Smooth muscle cell (in vitro differentiated cells): ENCODE data around the gene KIR3DL3. TPM values are rescaled to one million over a fixed set of nuclear protein-coding genes. Genes with fewer than 3 reads are reported as not detected.
"Not testable (repeated sequence)": the region's sequence is repeated elsewhere in the genome, so short reads cannot be mapped to it uniquely, and the experiment has no call there.

Experiments
- DNase-seq: peaks from one replicate; lab custom pipeline; 2025; ENCODE audit not compliant: unreplicated experiment; lab: John Stamatoyannopoulos, UW
- H2AFZ ChIP-seq: fragments of 200-600 bp; sonication (generic); 2 replicates; pipeline ENCODE4 v1.6.0; 2016; ENCODE audit warnings: antibody characterized with exemption, low read depth, mild to moderate bottlenecking
- H3F3A ChIP-seq: fragments of 200-600 bp; sonication (generic); 2 replicates; pipeline ENCODE4 v1.6.0; 2017; ENCODE audit warnings: antibody characterized with exemption, low read depth
- H3K27ac ChIP-seq: fragments of 200-600 bp; sonication (generic); 2 replicates; pipeline ENCODE4 v1.5.1; 2016; ENCODE audit warnings: low read depth, mild to moderate bottlenecking
- H3K27me3 ChIP-seq: fragments of 200-600 bp; sonication (generic); 2 replicates; pipeline ENCODE4 v1.6.1; 2016; ENCODE audit warnings: low read depth, mild to moderate bottlenecking
- H3K36me3 ChIP-seq: fragments of 200-600 bp; sonication (generic); 2 replicates; pipeline ENCODE4 v1.5.1; 2016; ENCODE audit warnings: low read depth
- H3K4me1 ChIP-seq: fragments of 200-600 bp; sonication (generic); 2 replicates; pipeline ENCODE4 v1.5.1; 2016; ENCODE audit warnings: low read depth
- H3K4me2 ChIP-seq: fragments of 200-600 bp; sonication (generic); 2 replicates; pipeline ENCODE4 v1.6.0; 2016; ENCODE audit warnings: mild to moderate bottlenecking
- H3K4me3 ChIP-seq: fragments of 200-600 bp; sonication (generic); 2 replicates; pipeline ENCODE4 v1.5.1; 2016; ENCODE audit warnings: mild to moderate bottlenecking
- H3K79me2 ChIP-seq: fragments of 200-600 bp; sonication (generic); 2 replicates; pipeline ENCODE4 v1.6.0; 2016; ENCODE audit warnings: low read depth, mild to moderate bottlenecking
- H3K9ac ChIP-seq: fragments of 200-600 bp; sonication (generic); 2 replicates; pipeline ENCODE4 v1.6.0; 2016; ENCODE audit warnings: low read depth
- H3K9me3 ChIP-seq: fragments of 200-600 bp; sonication (generic); replicated peaks from 2 replicates; pipeline ENCODE4 v1.5.1; 2016; ENCODE audit warnings: low read depth
- H4K20me1 ChIP-seq: fragments of 200-600 bp; sonication (generic); 2 replicates; pipeline ENCODE4 v1.6.0; 2016; ENCODE audit warnings: low read depth
- WGBS: methylation state at CpG from one replicate; pipeline ENCODE4 v1.1.7; 2016; ENCODE audit warnings: low lambda C conversion rate; 5-methylcytosine and 5-hydroxymethylcytosine counted together
- polyA plus RNA-seq: library from polyadenylated mRNA; unstranded; fragments of >200 nt; fragmentation: Nextera tagmentation; extraction: Ambion mirVana; gene quantifications from 2 replicates; pipeline ENCODE4 v1.2.1, GENCODE V29; 2016
- total RNA-seq: library from RNA; depleted of rRNA; stranded (reverse); fragments of >200 nt; gene quantifications from 2 replicates; pipeline ENCODE4 v1.2.3, GENCODE V29; 2014
- TF ChIP-seq, protein P1 (sequence below): fragments of 200-600 bp; sonication (generic); IDR thresholded peaks from 2 replicates; pipeline ENCODE4 v1.5.1; 2017; ENCODE audit warnings: borderline replicate concordance, mild to moderate bottlenecking, antibody characterized with exemption; ENCODE audit not compliant: insufficient read depth, poor library complexity, severe bottlenecking

KIR3DL3 gene
- total and polyA plus RNA-seq, 2 experiments from 2014 or later, result not detected

DNA sequence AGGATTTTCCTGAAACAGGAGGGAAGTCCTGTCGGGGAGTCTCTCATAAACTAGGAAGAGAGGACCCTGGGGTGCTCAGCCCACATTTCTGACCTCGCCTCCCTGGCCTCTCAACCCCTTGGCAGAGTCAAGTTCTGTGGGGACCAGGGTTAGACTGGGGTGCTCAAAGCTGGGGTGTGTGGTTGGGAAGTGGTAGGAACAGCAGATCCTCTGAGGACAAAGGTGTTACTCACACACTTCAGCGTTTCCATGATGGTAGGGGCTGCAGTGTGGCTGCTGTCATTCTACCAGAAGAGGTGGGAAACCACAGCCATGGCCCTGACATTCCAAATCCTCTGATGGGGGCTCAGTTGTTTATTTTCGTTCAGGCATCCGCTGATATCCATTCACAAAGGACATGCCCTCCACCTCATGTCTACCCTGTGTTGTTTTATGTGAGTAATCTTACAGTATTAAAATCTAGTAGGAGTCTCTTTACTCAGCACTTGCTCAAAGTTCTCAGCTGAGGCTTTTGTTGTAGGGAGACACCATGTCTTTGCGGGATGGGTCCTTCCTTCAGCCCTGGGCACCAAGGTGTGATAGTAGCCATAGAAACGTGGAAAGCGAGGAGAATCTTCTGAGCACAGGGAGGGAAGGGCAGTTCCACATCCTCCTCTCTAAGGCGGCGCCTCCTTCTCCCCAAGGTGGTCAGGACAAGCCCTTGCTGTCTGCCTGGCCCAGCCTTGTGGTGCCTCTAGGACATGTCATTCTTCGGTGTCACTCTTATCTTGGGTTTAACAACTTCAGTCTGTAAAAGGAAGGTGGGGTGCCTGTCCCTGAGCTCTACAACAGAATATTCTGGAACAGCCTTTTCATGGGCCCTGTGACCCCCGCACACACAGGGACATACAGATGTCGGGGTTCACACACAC, 15.6 kb downstream of the KIR3DL3 start:
- Histone ChIP-seq H3K4me1 (no peaks in the 10 kb centered on the region), H3K9me3 (peaks cover 3% of the 10 kb centered on the region), H3K4me2 (no peak overlapping the region), H3K27ac (no peak overlapping the region), H3K27me3 (no peaks in the 10 kb centered on the region), H3F3A (no peaks in the 10 kb centered on the region), H2AFZ (no peak overlapping the region), H4K20me1 (no peaks in the 10 kb centered on the region), H3K36me3 (no peaks in the 10 kb centered on the region), H3K79me2 (no peaks in the 10 kb centered on the region), H3K9ac (no peak overlapping the region), H3K4me3 (no peak overlapping the region)
- DNase-seq, result no peak
- TF ChIP-seq, protein P1, sequence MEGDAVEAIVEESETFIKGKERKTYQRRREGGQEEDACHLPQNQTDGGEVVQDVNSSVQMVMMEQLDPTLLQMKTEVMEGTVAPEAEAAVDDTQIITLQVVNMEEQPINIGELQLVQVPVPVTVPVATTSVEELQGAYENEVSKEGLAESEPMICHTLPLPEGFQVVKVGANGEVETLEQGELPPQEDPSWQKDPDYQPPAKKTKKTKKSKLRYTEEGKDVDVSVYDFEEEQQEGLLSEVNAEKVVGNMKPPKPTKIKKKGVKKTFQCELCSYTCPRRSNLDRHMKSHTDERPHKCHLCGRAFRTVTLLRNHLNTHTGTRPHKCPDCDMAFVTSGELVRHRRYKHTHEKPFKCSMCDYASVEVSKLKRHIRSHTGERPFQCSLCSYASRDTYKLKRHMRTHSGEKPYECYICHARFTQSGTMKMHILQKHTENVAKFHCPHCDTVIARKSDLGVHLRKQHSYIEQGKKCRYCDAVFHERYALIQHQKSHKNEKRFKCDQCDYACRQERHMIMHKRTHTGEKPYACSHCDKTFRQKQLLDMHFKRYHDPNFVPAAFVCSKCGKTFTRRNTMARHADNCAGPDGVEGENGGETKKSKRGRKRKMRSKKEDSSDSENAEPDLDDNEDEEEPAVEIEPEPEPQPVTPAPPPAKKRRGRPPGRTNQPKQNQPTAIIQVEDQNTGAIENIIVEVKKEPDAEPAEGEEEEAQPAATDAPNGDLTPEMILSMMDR, result no peak
- 62% methylated on average over 13 of the region's 13 CpGs for WGBS

DNA sequence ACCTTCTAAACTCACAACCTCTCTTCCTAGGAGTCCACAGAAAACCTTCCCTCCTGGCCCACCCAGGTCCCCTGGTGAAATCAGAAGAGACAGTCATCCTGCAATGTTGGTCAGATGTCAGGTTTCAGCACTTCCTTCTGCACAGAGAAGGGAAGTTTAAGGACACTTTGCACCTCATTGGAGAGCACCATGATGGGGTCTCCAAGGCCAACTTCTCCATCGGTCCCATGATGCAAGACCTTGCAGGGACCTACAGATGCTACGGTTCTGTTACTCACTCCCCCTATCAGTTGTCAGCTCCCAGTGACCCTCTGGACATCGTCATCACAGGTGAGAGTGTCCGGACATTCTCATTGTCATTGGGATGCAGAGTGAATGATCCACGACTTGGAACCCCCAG, 17.7 kb downstream of the KIR3DL3 start:
- H3F3A ChIP-seq, H2AFZ ChIP-seq, H3K27ac ChIP-seq, H3K27me3 ChIP-seq, H3K9ac ChIP-seq, DNase-seq, H3K4me3 ChIP-seq, H3K9me3 ChIP-seq, H3K4me2 ChIP-seq, H3K4me1 ChIP-seq, H4K20me1 ChIP-seq, H3K79me2 ChIP-seq, H3K36me3 ChIP-seq: not testable (repeated sequence)
- WGBS, result 50% methylated on average over 5 of the region's 5 CpGs

DNA sequence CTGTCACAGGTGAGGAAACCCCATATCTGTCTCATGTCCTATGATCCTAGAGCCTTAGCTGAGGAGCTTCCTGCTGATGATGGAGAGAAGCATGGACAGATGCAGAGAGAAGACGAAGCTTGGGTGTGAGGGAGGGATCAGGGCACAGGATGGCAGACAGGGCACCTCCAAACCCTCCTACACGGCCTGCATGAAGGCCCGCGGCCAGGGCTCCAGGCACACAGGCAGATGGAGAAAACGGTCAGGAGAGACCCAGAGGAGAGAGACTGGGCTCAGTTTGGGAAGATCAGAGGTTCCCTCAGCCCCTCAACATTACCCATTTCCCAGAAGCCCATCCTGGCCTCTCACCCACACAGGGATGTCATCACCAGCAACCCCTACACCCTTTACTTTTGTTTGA, 19.8 kb downstream of the KIR3DL3 start:
- 53% methylated on average over 5 of the region's 5 CpGs for WGBS
- not testable (repeated sequence) for H3K36me3 ChIP-seq, H3K4me1 ChIP-seq, H3K27ac ChIP-seq, H3K9ac ChIP-seq, DNase-seq, H3K4me2 ChIP-seq, H3K4me3 ChIP-seq, H2AFZ ChIP-seq, H3K27me3 ChIP-seq, H3K79me2 ChIP-seq, H3K9me3 ChIP-seq, H3F3A ChIP-seq, H4K20me1 ChIP-seq

- H2AFZ ChIP-seq, H3K27me3 ChIP-seq, H3K36me3 ChIP-seq, H3K4me3 ChIP-seq, H3K4me1 ChIP-seq, H3K9me3 ChIP-seq, H3K9ac ChIP-seq, H3K27ac ChIP-seq, H3K4me2 ChIP-seq, H3F3A ChIP-seq, H3K79me2 ChIP-seq, DNase-seq, H4K20me1 ChIP-seq: not testable (repeated sequence)
- WGBS, result 75% methylated on average over 9 of the region's 9 CpGs
These were observed 23.5 kb downstream of the KIR3DL3 start for GRCh38 chr19:54747614-54748322.

DNA sequence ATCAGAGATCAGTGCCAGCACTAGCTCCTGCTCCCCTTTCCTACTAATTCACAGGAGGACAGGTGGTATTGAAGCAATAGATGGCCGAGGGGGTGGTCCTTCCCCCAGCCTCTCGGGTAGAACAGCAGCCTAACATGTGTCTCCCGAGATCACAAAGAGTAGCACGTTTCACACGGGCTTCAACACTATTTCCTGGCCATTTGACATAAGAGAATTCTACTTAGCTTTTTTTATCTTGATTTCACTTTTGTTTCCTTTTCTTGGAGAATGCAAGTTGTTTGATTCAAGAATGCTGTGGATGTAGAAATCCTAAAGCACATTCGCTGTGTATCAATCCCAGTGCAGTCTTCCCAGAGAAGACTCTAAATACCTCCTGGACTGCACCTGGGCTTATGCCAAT, 26.0 kb downstream of the KIR3DL3 start:
- H3K9me3 ChIP-seq, H3K4me2 ChIP-seq, H3K36me3 ChIP-seq, DNase-seq, H3K9ac ChIP-seq, H3K27ac ChIP-seq, H3K27me3 ChIP-seq, H3K79me2 ChIP-seq, H3F3A ChIP-seq, H3K4me3 ChIP-seq, H2AFZ ChIP-seq, H3K4me1 ChIP-seq, H4K20me1 ChIP-seq: not testable (repeated sequence)
- WGBS, result 38% methylated on average over 6 of the region's 6 CpGs

GRCh38 chr19:54756204-54757110, 32.2 kb downstream of the KIR3DL3 start:
- not testable (repeated sequence) for H3K9ac ChIP-seq, DNase-seq, H3K36me3 ChIP-seq, H3K9me3 ChIP-seq, H3K27ac ChIP-seq, H3K4me3 ChIP-seq, H3K79me2 ChIP-seq, H2AFZ ChIP-seq, H3K27me3 ChIP-seq, H3K4me1 ChIP-seq, H3K4me2 ChIP-seq, H3F3A ChIP-seq, H4K20me1 ChIP-seq
- 55% methylated on average over 11 of the region's 12 CpGs for WGBS

DNA sequence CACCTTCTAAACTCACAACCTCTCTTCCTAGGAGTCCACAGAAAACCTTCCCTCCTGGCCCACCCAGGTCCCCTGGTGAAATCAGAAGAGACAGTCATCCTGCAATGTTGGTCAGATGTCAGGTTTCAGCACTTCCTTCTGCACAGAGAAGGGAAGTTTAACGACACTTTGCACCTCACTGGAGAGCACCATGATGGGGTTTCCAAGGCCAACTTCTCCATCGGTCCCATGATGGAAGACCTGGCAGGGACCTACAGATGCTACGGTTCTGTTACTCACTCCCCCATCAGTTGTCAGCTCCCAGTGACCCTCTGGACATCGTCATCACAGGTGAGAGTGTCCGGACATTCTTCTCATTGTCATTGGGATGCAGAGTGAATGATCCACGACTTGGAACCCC, 34.3 kb downstream of the KIR3DL3 start:
- 54% methylated on average over 6 of the region's 6 CpGs for WGBS
- not testable (repeated sequence) for H3K9me3 ChIP-seq, H4K20me1 ChIP-seq, H3K4me1 ChIP-seq, H2AFZ ChIP-seq, H3K36me3 ChIP-seq, H3K9ac ChIP-seq, H3K27me3 ChIP-seq, H3K79me2 ChIP-seq, DNase-seq, H3K4me3 ChIP-seq, H3K4me2 ChIP-seq, H3K27ac ChIP-seq, H3F3A ChIP-seq
